CD4-positive, alpha-beta T cell treated with Interleukin-10 for 1 hour (primary cell): ENCODE data around the gene DCAF4L1.
A peak's percentile ranks its signal among the peaks of the same experiment; 100 is the strongest.

Experiments used
- DNase-seq: peaks from one replicate; pipeline ENCODE4 v3.0.0-alpha.2; 2020

The DCAF4L1 gene

GRCh38 chr4:41981456-41981855, at the start of gene DCAF4L1:
Gene DCAF4L1 (plus strand): TSS chr4:41981756. CDS start chr4:41981793, 37 bp downstream.
- no peak for DNase-seq

- no peak for DNase-seq
These were observed 48.6 kb upstream of the DCAF4L1 start for GRCh38 chr4:41932988-41933387.

- no peak for DNase-seq
These were observed 47.5 kb upstream of the DCAF4L1 start for GRCh38 chr4:41933997-41934503.

- DNase-seq = no peak
These were observed 47.0 kb upstream of the DCAF4L1 start for GRCh38 chr4:41934514-41934900.

- DNase-seq = peak; percentile 83
These were observed 46.5 kb upstream of the DCAF4L1 start, which contains the start of gene TMEM33 for GRCh38 chr4:41934901-41935651. Gene TMEM33 (plus strand): TSS chr4:41935429. CDS start chr4:41935485, 56 bp downstream.

GRCh38 chr4:41935652-41936021, 45.9 kb upstream of the DCAF4L1 start:
- no peak for DNase-seq

GRCh38 chr4:41939016-41939626, 42.4 kb upstream of the DCAF4L1 start:
- no peak for DNase-seq

GRCh38 chr4:41940834-41941233, 40.7 kb upstream of the DCAF4L1 start:
- DNase-seq = no peak

GRCh38 chr4:41943506-41943905, 38.0 kb upstream of the DCAF4L1 start:
- DNase-seq = no peak

- DNase-seq = no peak
These were observed 37.5 kb upstream of the DCAF4L1 start for GRCh38 chr4:41944089-41944488.

- no peak for DNase-seq
These were observed 32.0 kb upstream of the DCAF4L1 start for GRCh38 chr4:41949531-41949930.

GRCh38 chr4:41957634-41958033, 23.9 kb upstream of the DCAF4L1 start:
- DNase-seq = peak; percentile 38

- DNase-seq = peak; percentile 37
These were observed 18.5 kb upstream of the DCAF4L1 start for GRCh38 chr4:41963105-41963504.

GRCh38 chr4:41964401-41964800, 17.2 kb upstream of the DCAF4L1 start:
- no peak for DNase-seq

GRCh38 chr4:41967392-41967791, 14.2 kb upstream of the DCAF4L1 start:
- no peak for DNase-seq

- DNase-seq = no peak
These were observed 11.9 kb upstream of the DCAF4L1 start for GRCh38 chr4:41969671-41970070.

- DNase-seq = no peak
These were observed 6.2 kb upstream of the DCAF4L1 start for GRCh38 chr4:41975341-41975740.

- DNase-seq = no peak
These were observed 4.6 kb upstream of the DCAF4L1 start for GRCh38 chr4:41976775-41977516.

GRCh38 chr4:41977709-41978108, 3.8 kb upstream of the DCAF4L1 start:
- DNase-seq = no peak

- DNase-seq = no peak
These were observed 1.2 kb downstream of the DCAF4L1 start for GRCh38 chr4:41982716-41983115.

- no peak for DNase-seq
These were observed 3.6 kb downstream of the DCAF4L1 start for GRCh38 chr4:41985151-41985550.

GRCh38 chr4:41989994-41990364, 8.4 kb downstream of the DCAF4L1 start:
- DNase-seq = no peak

- peak; percentile 95 for DNase-seq
These were observed 9.0 kb downstream of the DCAF4L1 start, which contains the start of gene SLC30A9 for GRCh38 chr4:41990365-41991111. Gene SLC30A9 (plus strand): TSS chr4:41990530. CDS start chr4:41990652, 122 bp downstream.
